ENCODE results near the gene P2RY11. TPM values are rescaled to one million over a fixed set of nuclear protein-coding genes. Genes with fewer than 3 reads are reported as not detected.

Gene P2RY11
- polyA plus RNA-seq, 2 donors: 6.6 to 12.8 TPM

DNA sequence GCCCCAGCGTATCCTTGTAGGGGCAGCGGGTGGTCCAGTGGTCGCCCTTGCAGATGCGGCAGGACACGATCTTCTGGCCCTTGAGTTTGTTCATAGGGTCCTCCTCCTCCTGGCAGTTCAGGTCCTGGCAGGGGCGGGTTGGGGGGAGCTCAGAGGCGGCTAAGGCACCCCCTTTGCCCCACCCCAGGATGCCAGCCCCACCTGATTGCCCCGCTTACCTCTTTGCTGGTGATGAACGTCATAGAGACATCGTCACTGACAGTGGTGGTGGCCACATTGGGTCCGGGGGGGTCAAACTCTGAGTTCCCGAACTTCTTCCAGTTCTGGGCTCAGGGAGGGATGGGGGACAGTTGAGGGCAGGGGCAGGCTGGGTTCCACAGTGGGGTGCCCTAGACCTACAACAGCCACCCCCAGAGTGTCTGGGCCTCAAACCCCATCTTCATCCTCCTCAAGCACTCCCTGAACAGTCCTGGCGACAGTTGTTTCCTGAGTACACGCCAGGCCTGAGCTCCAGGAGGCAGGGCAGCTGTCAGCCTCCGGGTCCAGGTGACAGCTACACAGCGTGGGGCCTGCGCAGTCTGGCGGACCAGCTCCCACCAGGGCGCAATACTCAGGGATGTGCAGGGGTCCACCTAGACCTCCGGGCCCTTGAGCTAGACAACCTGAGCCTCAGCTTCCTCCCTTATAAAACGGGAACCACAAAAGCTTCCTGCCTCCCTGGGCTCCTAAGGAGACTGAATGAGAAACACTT lies 5.5 kb downstream of the P2RY11 start:
- 89% methylated on average over 21 of the region's 21 CpGs for WGBS, 2 donors
- H3K9me3 ChIP-seq (ENCODE audit: control insufficient read depth in 2 of 2, insufficient read depth in 1 of 2, low read depth in 1 of 2, low read length in 1 of 2): peaks cover 0 to 3% of the 10 kb centered on the region in 2 donors
- peaks cover 10 to 38% of the 10 kb centered on the region in 2 donors for H3K36me3 ChIP-seq (ENCODE audit: control insufficient read depth in 2 of 2, insufficient read depth in 2 of 2, low read length in 1 of 2)
- H3K27ac ChIP-seq (ENCODE audit: low read depth in 2 of 2, low read length in 1 of 2): no peak overlapping the region
- H3K4me3 ChIP-seq (ENCODE audit: low read depth in 1 of 2, low read length in 2 of 2): no peak overlapping the region
- no peaks in the 10 kb centered on the region for H3K27me3 ChIP-seq (ENCODE audit: control insufficient read depth in 1 of 2, insufficient read depth in 2 of 2, low read length in 2 of 2)
- peaks cover 0 to 18% of the 10 kb centered on the region in 2 donors for H3K4me1 ChIP-seq (ENCODE audit: control insufficient read depth in 2 of 2, insufficient read depth in 2 of 2, low read length in 1 of 2)

DNA sequence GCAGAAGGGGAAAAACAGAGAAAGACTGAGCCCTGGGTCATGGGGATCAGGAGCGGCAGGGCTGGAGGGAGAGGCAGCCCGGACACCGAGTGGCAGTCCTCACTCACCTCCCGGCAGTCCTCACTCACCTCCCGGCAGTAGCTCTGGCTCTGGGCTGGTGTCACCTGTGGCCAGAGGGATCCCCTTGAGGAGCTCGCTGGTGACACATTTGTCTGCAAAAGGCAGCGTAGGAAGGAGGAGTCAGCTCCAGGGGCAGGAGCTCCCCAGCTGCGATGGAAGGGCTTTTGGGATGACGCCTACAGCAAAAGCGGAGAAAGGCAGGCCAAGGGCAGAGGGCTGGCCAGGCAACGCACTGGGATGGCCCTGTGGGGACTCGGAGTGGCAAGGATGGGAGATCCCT lies 7.5 kb downstream of the P2RY11 start:
- peak overlapping the region in 1 of 2 donors; percentile 86 for H3K27ac ChIP-seq (ENCODE audit: low read depth in 2 of 2, low read length in 1 of 2)
- peaks cover 0 to 11% of the 10 kb centered on the region in 2 donors for H3K4me1 ChIP-seq (ENCODE audit: control insufficient read depth in 2 of 2, insufficient read depth in 2 of 2, low read length in 1 of 2)
- no peaks in the 10 kb centered on the region for H3K27me3 ChIP-seq (ENCODE audit: control insufficient read depth in 1 of 2, insufficient read depth in 2 of 2, low read length in 2 of 2)
- H3K4me3 ChIP-seq (ENCODE audit: low read depth in 1 of 2, low read length in 2 of 2): peak overlapping the region; percentile 81 to 98
- H3K9me3 ChIP-seq (ENCODE audit: control insufficient read depth in 2 of 2, insufficient read depth in 1 of 2, low read depth in 1 of 2, low read length in 1 of 2): peaks cover 0 to 3% of the 10 kb centered on the region in 2 donors
- peaks cover 10 to 34% of the 10 kb centered on the region in 2 donors for H3K36me3 ChIP-seq (ENCODE audit: control insufficient read depth in 2 of 2, insufficient read depth in 2 of 2, low read length in 1 of 2)
- WGBS, 2 donors: 30 to 37% methylated on average over 12 of the region's 12 CpGs

DNA sequence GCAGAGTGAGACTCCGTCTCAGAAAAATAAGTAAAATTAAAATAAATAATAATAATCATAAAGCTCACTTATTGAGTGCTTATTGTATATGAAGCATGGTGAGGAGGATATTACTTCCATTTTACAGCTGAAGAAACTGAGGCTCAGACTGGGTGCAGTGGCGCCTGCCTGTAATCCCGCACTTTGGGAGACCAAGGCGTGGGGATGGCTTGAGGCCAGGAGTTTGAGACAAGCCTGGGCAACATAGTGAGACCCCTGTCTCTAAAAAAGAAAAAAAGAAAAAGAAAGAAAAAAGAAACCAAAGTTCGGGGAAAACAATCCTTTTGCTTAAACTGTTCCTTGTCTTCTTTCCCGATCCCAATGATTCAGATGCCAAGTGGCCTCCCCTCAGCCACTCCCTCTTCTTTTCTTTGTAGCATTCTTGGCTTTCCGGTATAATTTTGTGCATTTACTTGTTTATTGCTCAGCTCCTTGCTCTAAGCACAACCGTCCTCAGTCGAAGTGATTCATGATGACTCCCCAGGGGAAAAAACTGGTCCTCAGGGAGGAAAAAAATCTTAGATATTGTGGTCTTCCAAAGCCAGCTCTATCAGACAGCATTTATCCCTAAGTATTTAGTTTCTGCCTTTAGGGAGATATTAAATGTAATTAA lies 9.2 kb downstream of the P2RY11 start:
- H3K9me3 ChIP-seq (ENCODE audit: control insufficient read depth in 2 of 2, insufficient read depth in 1 of 2, low read depth in 1 of 2, low read length in 1 of 2): peaks cover 0 to 3% of the 10 kb centered on the region in 2 donors
- H3K36me3 ChIP-seq (ENCODE audit: control insufficient read depth in 2 of 2, insufficient read depth in 2 of 2, low read length in 1 of 2): peaks cover 10 to 19% of the 10 kb centered on the region in 2 donors
- no peak overlapping the region for H3K4me3 ChIP-seq (ENCODE audit: low read depth in 1 of 2, low read length in 2 of 2)
- H3K27me3 ChIP-seq (ENCODE audit: control insufficient read depth in 1 of 2, insufficient read depth in 2 of 2, low read length in 2 of 2): no peaks in the 10 kb centered on the region
- H3K27ac ChIP-seq (ENCODE audit: low read depth in 2 of 2, low read length in 1 of 2): peak overlapping the region; percentile 40 to 77
- H3K4me1 ChIP-seq (ENCODE audit: control insufficient read depth in 2 of 2, insufficient read depth in 2 of 2, low read length in 1 of 2): peaks cover 0 to 11% of the 10 kb centered on the region in 2 donors
- 45 to 58% methylated on average over 9 of the region's 9 CpGs for WGBS, 2 donors

DNA sequence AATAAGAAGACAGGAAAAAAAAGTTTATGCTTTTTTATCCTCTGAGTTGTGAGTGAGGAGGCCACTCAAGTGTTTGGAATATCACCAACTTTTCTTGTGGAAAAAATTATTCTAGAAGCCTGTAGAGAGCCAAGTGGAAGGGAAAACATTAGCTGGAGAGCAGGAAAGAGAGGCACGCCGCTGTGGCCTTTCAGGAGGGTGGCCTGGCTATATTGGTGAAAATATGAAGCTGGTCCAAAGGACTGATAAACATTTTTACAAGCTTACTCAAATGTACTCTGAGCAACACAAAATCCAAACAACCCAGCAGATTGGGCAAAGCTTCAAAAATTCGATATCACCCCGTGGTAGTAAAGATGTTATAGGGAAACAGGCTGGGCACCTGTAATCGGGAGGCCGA lies 10.6 kb downstream of the P2RY11 start:
- Histone ChIP-seq H3K36me3 (ENCODE audit: control insufficient read depth in 2 of 2, insufficient read depth in 2 of 2, low read length in 1 of 2) (peaks cover 0 to 5% of the 10 kb centered on the region in 2 donors), H3K9me3 (ENCODE audit: control insufficient read depth in 2 of 2, insufficient read depth in 1 of 2, low read depth in 1 of 2, low read length in 1 of 2) (no peaks in the 10 kb centered on the region), H3K27me3 (ENCODE audit: control insufficient read depth in 1 of 2, insufficient read depth in 2 of 2, low read length in 2 of 2) (no peaks in the 10 kb centered on the region), H3K27ac (ENCODE audit: low read depth in 2 of 2, low read length in 1 of 2) (peak overlapping the region in 1 of 2 donors; percentile 17), H3K4me3 (ENCODE audit: low read depth in 1 of 2, low read length in 2 of 2) (no peak overlapping the region), H3K4me1 (ENCODE audit: control insufficient read depth in 2 of 2, insufficient read depth in 2 of 2, low read length in 1 of 2) (peaks cover 0 to 7% of the 10 kb centered on the region in 2 donors)
- WGBS, 2 donors: 62 to 71% methylated on average over 6 of the region's 6 CpGs

DNA sequence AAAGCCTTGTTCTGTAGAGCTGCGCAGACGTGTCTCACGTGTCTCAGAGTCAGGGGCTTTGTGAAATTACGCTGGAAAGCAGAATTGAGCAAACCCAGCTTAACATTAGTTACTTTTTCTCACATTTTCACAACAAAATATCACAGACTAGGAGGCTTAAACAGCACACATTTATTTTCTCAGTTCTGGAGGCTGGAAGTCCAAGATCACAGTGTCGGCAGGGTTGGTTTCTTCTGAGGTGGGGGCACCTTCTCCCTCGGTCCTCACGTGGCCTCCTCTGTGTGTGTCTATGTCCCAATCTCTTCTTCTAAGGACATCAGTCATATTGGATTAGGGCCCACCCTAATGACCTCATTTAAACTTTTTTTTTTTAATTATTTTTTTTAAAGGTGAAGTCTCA lies 12.9 kb downstream of the P2RY11 start:
- Histone ChIP-seq H3K27me3 (ENCODE audit: control insufficient read depth in 1 of 2, insufficient read depth in 2 of 2, low read length in 2 of 2) (no peaks in the 10 kb centered on the region), H3K9me3 (ENCODE audit: control insufficient read depth in 2 of 2, insufficient read depth in 1 of 2, low read depth in 1 of 2, low read length in 1 of 2) (no peaks in the 10 kb centered on the region), H3K4me1 (ENCODE audit: control insufficient read depth in 2 of 2, insufficient read depth in 2 of 2, low read length in 1 of 2) (no peaks in the 10 kb centered on the region), H3K27ac (ENCODE audit: low read depth in 2 of 2, low read length in 1 of 2) (no peak overlapping the region), H3K36me3 (ENCODE audit: control insufficient read depth in 2 of 2, insufficient read depth in 2 of 2, low read length in 1 of 2) (no peaks in the 10 kb centered on the region), H3K4me3 (ENCODE audit: low read depth in 1 of 2, low read length in 2 of 2) (no peak overlapping the region)
- WGBS, 2 donors: 97% methylated on average over 7 of the region's 7 CpGs

DNA sequence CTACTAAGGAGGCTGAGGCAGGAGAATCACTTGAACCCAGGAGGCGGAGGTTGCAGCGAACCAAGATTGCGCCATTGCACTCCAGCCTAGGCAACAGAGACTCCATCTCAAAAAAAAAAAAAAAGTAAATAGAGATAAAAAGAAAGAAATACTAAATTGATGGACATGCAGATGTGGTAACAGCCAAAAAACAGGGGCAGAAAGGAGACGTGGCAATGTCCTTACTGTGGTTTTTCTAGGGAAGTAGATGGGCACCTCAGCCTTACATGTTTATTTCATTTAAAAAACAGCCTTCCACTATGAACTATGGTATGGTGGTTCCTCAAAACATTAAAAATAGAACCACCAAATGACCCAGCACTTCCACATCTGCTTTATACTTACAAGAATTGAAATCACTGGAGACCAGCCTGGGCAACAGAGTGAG lies 14.7 kb downstream of the P2RY11 start:
- Histone ChIP-seq H3K27me3 (ENCODE audit: control insufficient read depth in 1 of 2, insufficient read depth in 2 of 2, low read length in 2 of 2) (no peaks in the 10 kb centered on the region), H3K4me1 (ENCODE audit: control insufficient read depth in 2 of 2, insufficient read depth in 2 of 2, low read length in 1 of 2) (no peaks in the 10 kb centered on the region), H3K36me3 (ENCODE audit: control insufficient read depth in 2 of 2, insufficient read depth in 2 of 2, low read length in 1 of 2) (no peaks in the 10 kb centered on the region), H3K4me3 (ENCODE audit: low read depth in 1 of 2, low read length in 2 of 2) (no peak overlapping the region), H3K9me3 (ENCODE audit: control insufficient read depth in 2 of 2, insufficient read depth in 1 of 2, low read depth in 1 of 2, low read length in 1 of 2) (no peaks in the 10 kb centered on the region), H3K27ac (ENCODE audit: low read depth in 2 of 2, low read length in 1 of 2) (no peak overlapping the region)
- WGBS, 2 donors: 86 to 90% methylated on average over 4 of the region's 4 CpGs

DNA sequence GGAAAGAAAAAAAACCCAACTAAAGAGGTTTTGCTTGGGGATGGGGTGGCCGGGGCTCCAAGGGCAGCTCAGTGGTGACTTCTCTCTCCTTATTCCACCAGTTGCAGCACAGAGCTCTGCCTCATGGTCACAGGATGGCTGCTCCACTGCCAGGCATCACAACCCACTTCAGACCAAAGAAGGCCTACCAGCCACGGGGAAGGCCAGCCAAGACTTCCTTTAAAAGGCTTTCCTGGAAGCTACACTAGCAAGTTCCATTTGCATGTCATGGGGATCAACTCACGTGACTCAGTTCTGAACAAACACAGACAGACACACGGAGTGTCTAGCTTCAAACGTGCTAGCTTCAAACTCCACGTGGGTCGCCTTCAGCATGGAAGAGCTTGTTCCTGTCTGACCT lies 21.4 kb downstream of the P2RY11 start:
- WGBS, 2 donors: 85 to 90% methylated on average over 7 of the region's 7 CpGs
- Histone ChIP-seq H3K27ac (ENCODE audit: low read depth in 2 of 2, low read length in 1 of 2) (no peak overlapping the region), H3K27me3 (ENCODE audit: control insufficient read depth in 1 of 2, insufficient read depth in 2 of 2, low read length in 2 of 2) (no peaks in the 10 kb centered on the region), H3K9me3 (ENCODE audit: control insufficient read depth in 2 of 2, insufficient read depth in 1 of 2, low read depth in 1 of 2, low read length in 1 of 2) (no peaks in the 10 kb centered on the region), H3K4me3 (ENCODE audit: low read depth in 1 of 2, low read length in 2 of 2) (no peak overlapping the region), H3K4me1 (ENCODE audit: control insufficient read depth in 2 of 2, insufficient read depth in 2 of 2, low read length in 1 of 2) (peaks cover 0 to 7% of the 10 kb centered on the region in 2 donors), H3K36me3 (ENCODE audit: control insufficient read depth in 2 of 2, insufficient read depth in 2 of 2, low read length in 1 of 2) (peaks cover 1 to 34% of the 10 kb centered on the region in 2 donors)

DNA sequence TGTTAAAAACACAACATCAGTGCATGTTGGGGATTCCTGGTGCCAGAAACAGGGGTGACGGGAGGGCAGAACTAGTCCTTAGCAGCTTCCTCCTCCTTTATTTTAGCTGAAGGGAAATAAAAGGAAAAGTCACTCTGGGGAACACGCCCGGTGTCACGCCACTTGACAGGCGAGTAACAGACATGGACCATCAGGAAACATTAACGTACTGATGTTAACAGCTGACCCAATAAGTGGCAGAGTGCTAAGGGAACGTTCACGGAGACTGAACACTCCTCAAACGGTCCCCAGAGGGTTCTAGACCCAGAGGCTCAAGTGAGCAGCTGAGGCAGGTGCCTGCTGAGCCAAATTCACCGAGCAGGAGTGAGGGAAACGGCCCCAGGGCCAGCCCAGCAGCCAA lies 22.1 kb downstream of the P2RY11 start:
- Histone ChIP-seq H3K27me3 (ENCODE audit: control insufficient read depth in 1 of 2, insufficient read depth in 2 of 2, low read length in 2 of 2) (no peaks in the 10 kb centered on the region), H3K9me3 (ENCODE audit: control insufficient read depth in 2 of 2, insufficient read depth in 1 of 2, low read depth in 1 of 2, low read length in 1 of 2) (no peaks in the 10 kb centered on the region), H3K27ac (ENCODE audit: low read depth in 2 of 2, low read length in 1 of 2) (no peak overlapping the region), H3K4me1 (ENCODE audit: control insufficient read depth in 2 of 2, insufficient read depth in 2 of 2, low read length in 1 of 2) (peaks cover 0 to 7% of the 10 kb centered on the region in 2 donors), H3K36me3 (ENCODE audit: control insufficient read depth in 2 of 2, insufficient read depth in 2 of 2, low read length in 1 of 2) (peaks cover 3 to 41% of the 10 kb centered on the region in 2 donors), H3K4me3 (ENCODE audit: low read depth in 1 of 2, low read length in 2 of 2) (no peak overlapping the region)
- 85% methylated on average over 11 of the region's 11 CpGs for WGBS, 2 donors

DNA sequence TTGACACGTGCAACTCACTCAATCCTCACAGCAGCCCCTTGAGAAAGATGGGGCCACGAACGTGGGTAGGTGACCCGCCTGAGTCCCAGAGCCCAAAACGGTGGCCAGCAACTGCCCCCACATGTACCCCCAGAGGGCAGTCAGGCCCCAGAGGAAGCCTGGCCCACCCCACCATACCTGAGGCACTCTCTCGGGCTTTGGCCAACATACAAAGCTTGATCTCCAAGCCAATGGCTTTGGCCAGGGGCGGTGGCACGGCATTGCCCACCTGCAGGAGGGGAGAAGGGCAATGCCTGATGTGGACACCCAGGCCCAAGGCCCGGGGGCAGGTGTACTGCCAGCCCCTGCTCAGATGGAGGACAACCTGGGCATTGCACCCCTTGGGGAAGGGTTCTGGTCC lies 22.5 kb downstream of the P2RY11 start:
- no peak overlapping the region for H3K27ac ChIP-seq (ENCODE audit: low read depth in 2 of 2, low read length in 1 of 2)
- peaks cover 7 to 44% of the 10 kb centered on the region in 2 donors for H3K36me3 ChIP-seq (ENCODE audit: control insufficient read depth in 2 of 2, insufficient read depth in 2 of 2, low read length in 1 of 2)
- no peaks in the 10 kb centered on the region for H3K27me3 ChIP-seq (ENCODE audit: control insufficient read depth in 1 of 2, insufficient read depth in 2 of 2, low read length in 2 of 2)
- H3K4me1 ChIP-seq (ENCODE audit: control insufficient read depth in 2 of 2, insufficient read depth in 2 of 2, low read length in 1 of 2): peaks cover 0 to 7% of the 10 kb centered on the region in 2 donors
- no peak overlapping the region for H3K4me3 ChIP-seq (ENCODE audit: low read depth in 1 of 2, low read length in 2 of 2)
- no peaks in the 10 kb centered on the region for H3K9me3 ChIP-seq (ENCODE audit: control insufficient read depth in 2 of 2, insufficient read depth in 1 of 2, low read depth in 1 of 2, low read length in 1 of 2)
- 90 to 93% methylated on average over 7 to 9 of the region's 9 CpGs for WGBS, 2 donors
